Suprapubic skin (tissue), 4 donors: ENCODE results near the gene C10orf62. TPM values are rescaled to one million over a fixed set of nuclear protein-coding genes. Genes with fewer than 3 reads are reported as not detected.

Source experiments
- DNase-seq, 2 donors: peaks; one replicate each; pipeline ENCODE4 v3.0.0-alpha.2; 2019; ENCODE audit warnings: low spot score in 2 of 2
- H3K27ac ChIP-seq: fragments of 200-600 bp; sonication (generic); one replicate; pipeline ENCODE4 v1.5.1; 2019
- H3K27me3 ChIP-seq: fragments of 200-600 bp; sonication (generic); one replicate; pipeline ENCODE4 v1.5.1; 2019
- H3K36me3 ChIP-seq: fragments of 200-600 bp; sonication (generic); one replicate; pipeline ENCODE4 v1.5.1; 2019
- H3K4me1 ChIP-seq: fragments of 200-600 bp; sonication (generic); one replicate; pipeline ENCODE4 v1.5.1; 2019
- H3K4me3 ChIP-seq: fragments of 200-600 bp; sonication (generic); one replicate; pipeline ENCODE4 v1.5.1; 2019; ENCODE audit warnings: mild to moderate bottlenecking
- H3K9me3 ChIP-seq: fragments of 200-600 bp; sonication (generic); one replicate; pipeline ENCODE4 v1.5.1; 2019
- EP300 ChIP-seq: sonication (generic); formaldehyde crosslinking; IDR thresholded peaks from one replicate; pipeline ENCODE4 v1.6.1; 2017; ENCODE audit warnings: antibody characterized with exemption
- POLR2A ChIP-seq, 2 donors: fragments of 450-650 bp; IDR thresholded peaks; one replicate each; pipeline ENCODE4 v1.6.1; 2017; ENCODE audit warnings: antibody characterized with exemption in 2 of 2, mild to moderate bottlenecking in 2 of 2, moderate library complexity in 2 of 2
- POLR2AphosphoS5 ChIP-seq, 3 donors: sonication (generic); formaldehyde crosslinking; IDR thresholded peaks; one replicate each; pipeline ENCODE4 v1.6.1; 2017; ENCODE audit warnings: antibody characterized with exemption in 3 of 3
- WGBS: methylation state at CpG from one replicate; pipeline ENCODE4 v1.1.5; 2018; 5-methylcytosine and 5-hydroxymethylcytosine counted together
- total RNA-seq, 4 donors: library from RNA; depleted of rRNA; stranded (reverse); fragments of >200 nt; gene quantifications; one replicate each; pipeline ENCODE4 v1.1.0, GENCODE V29; 2016
- TF ChIP-seq, protein P1 (sequence below), 2 donors: fragments of 200-600 bp in 1 of 2; fragments of 450-650 bp in 1 of 2; sonication (generic) in 1 of 2; IDR thresholded peaks; one replicate each; pipeline ENCODE4 v1.5.1; 2016 to 2019; ENCODE audit warnings: antibody characterized with exemption in 2 of 2, mild to moderate bottlenecking in 1 of 2, moderate library complexity in 1 of 2

C10orf62 gene, protein sequence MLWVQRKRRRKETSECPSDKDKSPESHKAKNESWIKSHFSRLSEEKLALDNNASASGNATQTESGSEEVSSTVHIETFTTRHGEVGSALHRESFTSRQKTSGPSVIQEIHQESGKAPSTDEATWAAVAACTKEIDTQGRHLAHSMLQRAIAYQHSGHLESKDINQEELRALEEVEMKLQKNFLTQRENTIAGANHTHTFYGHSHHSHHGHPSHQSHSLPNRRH
- not detected for total RNA-seq

DNA sequence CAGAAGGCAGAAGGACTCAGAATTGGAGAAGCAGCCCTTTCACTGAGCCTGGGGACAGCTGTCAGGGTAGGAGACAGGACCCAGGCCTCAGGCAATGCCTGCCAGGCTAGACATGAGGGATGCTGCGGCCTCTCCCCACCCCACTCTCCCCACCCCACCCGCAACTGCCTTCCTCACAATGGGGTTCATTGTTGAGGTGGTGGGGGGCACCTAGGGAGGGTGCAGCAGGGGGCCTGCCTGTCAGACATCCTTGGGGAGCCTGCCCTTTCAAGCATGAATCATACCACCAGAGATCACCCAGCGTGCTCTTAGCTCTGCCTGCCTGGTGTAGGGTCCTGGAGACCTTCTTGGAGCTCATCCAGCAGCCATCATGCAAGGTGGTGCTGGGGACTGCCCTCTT, at the start of gene C10orf62:
C10orf62 (plus strand) TSS at position 243 of the 400 bp plus-strand sequence. CDS start 177 bp downstream, outside the sequence.
- Histone ChIP-seq H3K27me3 (no peaks in the 10 kb centered on the region), H3K27ac (no peak within 1 kb of the TSS), H3K9me3 (no peaks in the 10 kb centered on the region), H3K36me3 (no peaks in the 10 kb centered on the region), H3K4me1 (peaks cover 8% of the 10 kb centered on the region), H3K4me3 (no peak within 1 kb of the TSS)
- TF ChIP-seq EP300 (no peak), POLR2A (IDR thresholded peaks at IDR 0.05) (no peak), POLR2AphosphoS5 (IDR thresholded peaks at IDR 0.05) (no peak)
- TF ChIP-seq, protein P1, sequence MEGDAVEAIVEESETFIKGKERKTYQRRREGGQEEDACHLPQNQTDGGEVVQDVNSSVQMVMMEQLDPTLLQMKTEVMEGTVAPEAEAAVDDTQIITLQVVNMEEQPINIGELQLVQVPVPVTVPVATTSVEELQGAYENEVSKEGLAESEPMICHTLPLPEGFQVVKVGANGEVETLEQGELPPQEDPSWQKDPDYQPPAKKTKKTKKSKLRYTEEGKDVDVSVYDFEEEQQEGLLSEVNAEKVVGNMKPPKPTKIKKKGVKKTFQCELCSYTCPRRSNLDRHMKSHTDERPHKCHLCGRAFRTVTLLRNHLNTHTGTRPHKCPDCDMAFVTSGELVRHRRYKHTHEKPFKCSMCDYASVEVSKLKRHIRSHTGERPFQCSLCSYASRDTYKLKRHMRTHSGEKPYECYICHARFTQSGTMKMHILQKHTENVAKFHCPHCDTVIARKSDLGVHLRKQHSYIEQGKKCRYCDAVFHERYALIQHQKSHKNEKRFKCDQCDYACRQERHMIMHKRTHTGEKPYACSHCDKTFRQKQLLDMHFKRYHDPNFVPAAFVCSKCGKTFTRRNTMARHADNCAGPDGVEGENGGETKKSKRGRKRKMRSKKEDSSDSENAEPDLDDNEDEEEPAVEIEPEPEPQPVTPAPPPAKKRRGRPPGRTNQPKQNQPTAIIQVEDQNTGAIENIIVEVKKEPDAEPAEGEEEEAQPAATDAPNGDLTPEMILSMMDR (IDR thresholded peaks at IDR 0.05), result no peak
- no CpG with 5 or more reads among the region's 3 CpGs for WGBS
- DNase-seq, result no peak

DNA sequence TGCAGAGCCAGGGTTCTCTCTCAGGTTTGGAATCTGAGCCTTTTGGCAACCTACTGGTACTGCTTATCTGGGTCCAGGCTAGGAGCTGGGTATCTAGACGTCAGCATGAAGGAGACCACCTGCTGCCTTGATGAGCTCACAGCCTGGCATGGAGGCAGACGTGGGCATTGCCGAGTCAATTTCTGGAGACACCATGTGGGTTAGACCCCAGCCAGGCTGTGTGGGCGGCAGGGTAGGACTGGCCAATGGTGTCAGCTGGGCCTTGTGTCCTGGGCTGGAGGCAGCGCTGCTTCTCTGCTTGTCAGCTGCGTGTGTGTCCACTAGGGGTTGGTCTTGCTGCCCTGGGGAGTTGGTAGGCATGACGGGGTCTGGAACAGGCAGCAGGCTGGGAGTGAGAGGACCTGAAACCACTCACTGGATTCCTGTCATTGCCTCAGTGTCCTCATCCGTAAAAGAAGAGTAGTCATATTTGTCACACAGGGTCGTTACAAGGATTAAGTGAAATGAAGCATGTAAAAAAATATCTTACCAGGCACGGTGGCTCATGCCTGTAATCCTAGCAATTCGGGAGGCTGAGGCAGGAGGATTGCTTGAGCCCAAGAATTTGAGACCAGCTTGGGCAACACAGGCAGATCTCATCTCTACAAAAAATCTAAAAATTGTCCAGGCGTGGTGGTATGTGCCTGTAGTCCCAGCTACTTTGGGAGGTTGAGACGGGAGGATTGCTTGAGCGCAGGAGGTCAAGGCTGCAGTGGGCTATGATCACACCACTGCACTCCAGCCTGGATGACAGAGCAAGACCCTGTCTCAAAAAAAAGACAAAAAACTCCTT, 48.6 kb upstream of the C10orf62 start:
- H3K9me3 ChIP-seq, result no peaks in the 10 kb centered on the region
- no peak for DNase-seq
- WGBS, result 81% methylated on average over 14 of the region's 14 CpGs
- no peaks in the 10 kb centered on the region for H3K36me3 ChIP-seq
- no peak overlapping the region for H3K4me3 ChIP-seq
- TF ChIP-seq, protein P1 (IDR thresholded peaks at IDR 0.05), result no peak
- TF ChIP-seq POLR2A (IDR thresholded peaks at IDR 0.05), result no peak
- TF ChIP-seq POLR2AphosphoS5 (IDR thresholded peaks at IDR 0.05), result no peak
- TF ChIP-seq EP300, result no peak
- H3K27me3 ChIP-seq, result no peaks in the 10 kb centered on the region
- H3K4me1 ChIP-seq, result peaks cover 60% of the 10 kb centered on the region
- H3K27ac ChIP-seq, result peak overlapping the region; percentile 97

DNA sequence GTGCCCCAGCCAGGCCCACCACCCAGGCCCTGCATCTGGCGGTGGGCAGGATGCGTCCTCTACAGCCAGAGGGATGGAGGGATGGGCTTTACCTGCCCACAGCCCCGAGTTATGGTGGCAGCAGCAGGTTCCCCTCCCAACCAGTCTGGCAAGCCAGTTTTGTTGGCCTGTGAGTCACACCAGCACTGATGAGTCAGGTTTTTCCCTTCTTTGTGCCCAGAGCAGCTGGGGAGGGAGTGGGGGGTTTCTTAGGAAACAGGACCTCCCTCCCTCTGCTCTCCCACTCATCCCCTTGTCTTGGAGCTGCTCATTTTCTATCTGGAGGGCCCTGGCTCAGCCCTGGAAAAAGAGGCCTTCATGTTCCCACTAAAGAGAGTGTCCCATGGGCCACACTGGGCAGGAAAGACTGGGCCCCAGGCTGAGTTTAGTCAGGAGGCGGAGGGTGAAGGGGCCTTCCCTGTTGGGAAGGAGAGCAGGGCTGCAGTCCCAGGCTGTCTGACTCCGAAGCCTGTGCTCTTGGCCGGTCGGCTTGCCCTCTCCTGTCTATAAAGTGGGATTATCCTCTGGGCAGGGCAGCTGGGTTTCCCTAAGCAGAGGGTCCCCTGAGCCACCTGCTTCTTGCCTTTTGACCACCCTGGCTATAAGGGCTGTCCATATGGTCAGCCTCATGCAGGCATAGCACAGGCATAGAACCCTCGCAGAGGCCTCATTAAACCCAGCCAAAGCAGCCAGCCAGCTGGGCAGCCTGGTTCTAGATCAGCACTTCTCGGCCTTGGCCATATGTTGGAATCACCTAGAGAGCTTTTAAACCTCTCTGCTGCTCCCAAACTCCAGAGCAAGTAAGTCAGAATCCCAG, 47.1 kb upstream of the C10orf62 start:
- Histone ChIP-seq H3K4me1 (peaks cover 60% of the 10 kb centered on the region), H3K9me3 (no peaks in the 10 kb centered on the region), H3K27me3 (no peaks in the 10 kb centered on the region), H3K4me3 (no peak overlapping the region), H3K36me3 (no peaks in the 10 kb centered on the region), H3K27ac (peak overlapping the region; percentile 97)
- 16% methylated on average over 6 of the region's 9 CpGs for WGBS
- TF ChIP-seq POLR2AphosphoS5 (IDR thresholded peaks at IDR 0.05), result peak in 2 of 3 donors; percentile 29 to 65
- TF ChIP-seq, protein P1 (IDR thresholded peaks at IDR 0.05), result no peak
- DNase-seq, result peak; percentile 84 to 88

DNA sequence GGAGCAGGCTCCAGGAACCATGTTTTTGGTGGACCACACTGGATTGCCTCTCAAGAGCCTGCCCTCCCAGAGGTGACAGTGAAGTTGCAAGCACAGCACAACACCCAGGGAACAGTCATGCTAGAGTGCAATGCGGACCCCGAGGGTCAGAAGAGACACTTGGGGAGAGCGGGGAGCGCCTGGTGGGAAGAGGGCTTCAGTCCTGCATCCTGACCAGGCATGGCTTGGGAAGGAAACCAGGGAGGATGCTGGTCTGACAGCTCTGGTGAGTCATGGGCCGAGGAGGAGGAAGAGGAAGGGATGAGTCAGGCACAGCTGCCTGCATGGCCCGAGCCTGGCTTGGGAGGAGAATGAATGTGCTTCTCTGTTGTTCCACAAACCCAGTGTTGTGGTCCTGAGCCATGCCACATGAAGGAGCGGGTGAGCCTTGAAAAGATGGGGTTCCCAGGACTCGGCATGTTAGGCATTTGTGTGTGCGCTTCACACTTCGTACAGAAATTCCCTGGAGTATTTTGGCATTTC, 46.4 kb upstream of the C10orf62 start:
- Histone ChIP-seq H3K36me3 (no peaks in the 10 kb centered on the region), H3K27me3 (no peaks in the 10 kb centered on the region), H3K9me3 (no peaks in the 10 kb centered on the region), H3K27ac (peak overlapping the region; percentile 97), H3K4me1 (peaks cover 62% of the 10 kb centered on the region), H3K4me3 (no peak overlapping the region)
- 24% methylated on average over 10 of the region's 10 CpGs for WGBS
- peak in 2 of 3 donors; percentile 27 to 78 for TF ChIP-seq POLR2AphosphoS5 (IDR thresholded peaks at IDR 0.05)
- TF ChIP-seq, protein P1 (IDR thresholded peaks at IDR 0.05), result no peak
- DNase-seq, result peak; percentile 90
